ENCODE results near the gene INHA. TPM values are rescaled to one million over a fixed set of nuclear protein-coding genes. Genes with fewer than 3 reads are reported as not detected.

Gene INHA
- total and polyA plus RNA-seq, 12 donors, result 18.9 to 704 (median 43.1) TPM

- no peak overlapping the region for H3K27ac ChIP-seq
- H3K36me3 ChIP-seq (replicated peaks in 1 of 2), result peaks cover 0 to 5% of the 10 kb centered on the region in 2 donors
Measured at GRCh38 chr2:219560037-219560892, 11.8 kb upstream of the INHA start.

GRCh38 chr2:219560893-219561178 lies 11.3 kb upstream of the INHA start:
- Histone ChIP-seq H3K27ac (no peak overlapping the region), H3K36me3 (replicated peaks in 1 of 2) (peaks cover 0 to 5% of the 10 kb centered on the region in 2 donors), H3K4me1 (replicated peaks in 1 of 2) (no peaks in the 10 kb centered on the region), H3K9me3 (replicated peaks in 1 of 3) (no peaks in the 10 kb centered on the region), H3K27me3 (no peaks in the 10 kb centered on the region), H3K4me3 (no peak overlapping the region)
- WGBS, 4 donors, result 77 to 92% (median 82%) methylated on average over 3 of the region's 3 CpGs
- no peak for DNase-seq
- intact Hi-C loops (cut with DNase I), result no loop called here
- no peak for TF ChIP-seq CTCF (IDR thresholded peaks at IDR 0.05)
- no peak for TF ChIP-seq POLR2A (IDR thresholded peaks at IDR 0.05)

More at GRCh38 chr2:219560037-219560892, 11.8 kb upstream of the INHA start:
- no peak for DNase-seq
- intact Hi-C loops (cut with DNase I), result no loop called here
- TF ChIP-seq CTCF (IDR thresholded peaks at IDR 0.05) (peak; percentile 32 to 82 (median 46)), POLR2A (IDR thresholded peaks at IDR 0.05) (no peak)
- Histone ChIP-seq H3K4me1 (replicated peaks in 1 of 2) (no peaks in the 10 kb centered on the region), H3K4me3 (no peak overlapping the region), H3K27me3 (no peaks in the 10 kb centered on the region), H3K9me3 (replicated peaks in 1 of 3) (no peaks in the 10 kb centered on the region)
- 30 to 34% (median 32%) methylated on average over 3 to 8 of the region's 8 CpGs for WGBS, 4 donors

- Histone ChIP-seq H3K27me3 (no peaks in the 10 kb centered on the region), H3K9me3 (replicated peaks in 1 of 3) (no peaks in the 10 kb centered on the region), H3K27ac (no peak overlapping the region), H3K4me3 (no peak overlapping the region), H3K4me1 (replicated peaks in 1 of 2) (no peaks in the 10 kb centered on the region), H3K36me3 (replicated peaks in 1 of 2) (peaks cover 0 to 6% of the 10 kb centered on the region in 2 donors)
- DNase-seq, result no peak
- no peak for TF ChIP-seq CTCF (IDR thresholded peaks at IDR 0.05)
- no peak for TF ChIP-seq POLR2A (IDR thresholded peaks at IDR 0.05)
- 78 to 85% (median 81%) methylated on average over 21 to 24 of the region's 24 CpGs for WGBS, 4 donors
- intact Hi-C loops (cut with DNase I), result no loop called here
Measured at GRCh38 chr2:219561179-219562048, 10.7 kb upstream of the INHA start.

Data from adrenal gland (tissue), 12 donors.